ENCODE data around the gene DDT. TPM values are rescaled to one million over a fixed set of nuclear protein-coding genes. Genes with fewer than 3 reads are reported as not detected.

Gene DDT
- total and polyA plus RNA-seq, 2 donors (not counting 3 experiments of a cell fraction or from before 2014, with no cell fraction given), result 106 to 205 TPM

- Histone ChIP-seq H3K79me2 (ENCODE audit: control insufficient read depth, insufficient read depth, low read length) (peaks cover 12% of the 10 kb centered on the region), H3K9me1 (replicated peaks; ENCODE audit: control insufficient read depth, extremely low read depth, insufficient read depth, low read length) (no peaks in the 10 kb centered on the region), H3K4me2 (ENCODE audit: insufficient read depth, low read length) (no peak overlapping the region), H3K4me1 (ENCODE audit: control insufficient read depth, extremely low read depth, insufficient read depth, low read length) (peaks cover 5% of the 10 kb centered on the region), H3K9me3 (replicated peaks; ENCODE audit: control insufficient read depth, insufficient read depth, low read length) (no peaks in the 10 kb centered on the region), H3K4me3 (replicated peaks in 1 of 3; ENCODE audit: insufficient read depth in 1 of 3, low read depth in 1 of 3, low read length in 3 of 3) (no peak overlapping the region), H3K27me3 (ENCODE audit: control insufficient read depth in 2 of 2, insufficient read depth in 2 of 2, low read length in 2 of 2) (no peaks in the 10 kb centered on the region), H3K9ac (replicated peaks; ENCODE audit: extremely low read depth, insufficient read depth, low read length) (no peak overlapping the region), H3K36me3 (ENCODE audit: control insufficient read depth in 2 of 2, extremely low read depth in 1 of 2, insufficient read depth in 2 of 2, low read length in 2 of 2) (no peaks in the 10 kb centered on the region), H2AFZ (ENCODE audit: low read depth, low read length) (no peak overlapping the region), H3K27ac (ENCODE audit: insufficient read depth, low read depth, low read length) (no peak overlapping the region), H4K20me1 (replicated peaks; ENCODE audit: control insufficient read depth, extremely low read depth, insufficient read depth, low read length) (no peaks in the 10 kb centered on the region)
- dilution Hi-C loops (cut with MboI; ENCODE audit: extremely low pct_ligation_motif_present, low sequenced_read_pairs) (no loop called here), intact Hi-C loops (cut with micrococcal nuclease) (no loop called here)
- FAIRE-seq (no peak), DNase-seq (ENCODE audit: low read depth, low spot score) (no peak)
- no TSS peak for BruUV-seq (replicated peaks)
- no peak for TF ChIP-seq MAX (IDR thresholded peaks at IDR 0.05; ENCODE audit: insufficient read depth, insufficient read length)
- TF ChIP-seq POLR2AphosphoS5 (IDR thresholded peaks at IDR 0.05; ENCODE audit: insufficient read depth, low read depth, low read length), result no peak
- no peak for TF ChIP-seq FOS (IDR thresholded peaks at IDR 0.05; ENCODE audit: borderline replicate concordance, insufficient read depth, low read length)
- no peak for TF ChIP-seq CTCF (IDR thresholded peaks at IDR 0.05; ENCODE audit: extremely low read depth in 1 of 2, insufficient read depth in 1 of 2, low read depth in 1 of 2, low read length in 2 of 2)
- TF ChIP-seq GATA2 (IDR thresholded peaks at IDR 0.05; ENCODE audit: insufficient read depth, insufficient read length, low read depth, low read length), result no peak
- no peak for TF ChIP-seq EZH2 (IDR thresholded peaks at IDR 0.05; ENCODE audit: borderline replicate concordance, low read depth, low read length, severe bottlenecking)
- no peak for TF ChIP-seq MYC (IDR thresholded peaks at IDR 0.05; ENCODE audit: low read depth, low read length)
- TF ChIP-seq JUN (IDR thresholded peaks at IDR 0.05; ENCODE audit: borderline replicate concordance, insufficient read depth, insufficient read length, low read depth), result no peak
- TF ChIP-seq POLR2A (IDR thresholded peaks at IDR 0.05; ENCODE audit: low read depth, low read length), result no peak
- CTCF ChIA-PET, result no interaction called here
- POLR2A ChIA-PET, result no interaction called here
Observed at GRCh38 chr22:24008022-24008283, 33.7 kb upstream of the DDT start.
